Fibroblast of villous mesenchyme (primary cell): ENCODE measurements around the gene TIAL1. TPM values are rescaled to one million over a fixed set of nuclear protein-coding genes. Genes with fewer than 3 reads are reported as not detected.
"Not testable (repeated sequence)": the region's sequence is repeated elsewhere in the genome, so short reads cannot be mapped to it uniquely, and the experiment has no call there.

Source experiments
- DNase-seq: peaks from one replicate; pipeline ENCODE4 v3.0.0-alpha.2; 2010; ENCODE audit warnings: low read depth
- H3K4me3 ChIP-seq: 2 replicates; pipeline ENCODE4 v1.5.1; 2011; ENCODE audit warnings: low read depth, mild to moderate bottlenecking, low read length
- total RNA-seq: library from RNA; depleted of rRNA; stranded (reverse); fragments of >200 nt; gene quantifications from 2 replicates; pipeline ENCODE4 v1.2.3, GENCODE V29; 2012
- TF ChIP-seq, protein P1 (sequence below): IDR thresholded peaks from 2 replicates; pipeline ENCODE4 v1.5.1; 2012; ENCODE audit warnings: low read depth, mild to moderate bottlenecking, low read length; ENCODE audit not compliant: insufficient read depth

The TIAL1 gene
- total RNA-seq, 1 donor: 66.9 TPM

DNA sequence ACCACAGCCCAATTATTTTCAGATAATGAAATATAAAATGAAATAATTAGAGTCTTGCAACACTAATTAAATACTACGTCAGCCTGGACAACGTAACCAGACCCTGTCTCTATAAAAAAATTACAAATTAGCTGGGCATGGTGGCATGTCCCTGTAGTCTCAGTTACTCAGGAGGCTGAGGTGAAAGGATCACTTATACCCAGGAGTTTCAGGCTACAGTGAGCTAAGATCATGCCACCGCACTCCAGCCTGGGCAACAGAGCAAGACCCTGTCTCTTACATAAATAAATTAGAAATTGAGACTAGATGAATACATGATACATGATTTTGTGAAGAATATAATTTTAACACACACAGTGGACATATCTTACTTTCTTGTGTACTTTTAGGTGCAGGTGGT lies 18.4 kb downstream of the TIAL1 start:
- H3K4me3 ChIP-seq: no peak overlapping the region
- TF ChIP-seq, protein P1, sequence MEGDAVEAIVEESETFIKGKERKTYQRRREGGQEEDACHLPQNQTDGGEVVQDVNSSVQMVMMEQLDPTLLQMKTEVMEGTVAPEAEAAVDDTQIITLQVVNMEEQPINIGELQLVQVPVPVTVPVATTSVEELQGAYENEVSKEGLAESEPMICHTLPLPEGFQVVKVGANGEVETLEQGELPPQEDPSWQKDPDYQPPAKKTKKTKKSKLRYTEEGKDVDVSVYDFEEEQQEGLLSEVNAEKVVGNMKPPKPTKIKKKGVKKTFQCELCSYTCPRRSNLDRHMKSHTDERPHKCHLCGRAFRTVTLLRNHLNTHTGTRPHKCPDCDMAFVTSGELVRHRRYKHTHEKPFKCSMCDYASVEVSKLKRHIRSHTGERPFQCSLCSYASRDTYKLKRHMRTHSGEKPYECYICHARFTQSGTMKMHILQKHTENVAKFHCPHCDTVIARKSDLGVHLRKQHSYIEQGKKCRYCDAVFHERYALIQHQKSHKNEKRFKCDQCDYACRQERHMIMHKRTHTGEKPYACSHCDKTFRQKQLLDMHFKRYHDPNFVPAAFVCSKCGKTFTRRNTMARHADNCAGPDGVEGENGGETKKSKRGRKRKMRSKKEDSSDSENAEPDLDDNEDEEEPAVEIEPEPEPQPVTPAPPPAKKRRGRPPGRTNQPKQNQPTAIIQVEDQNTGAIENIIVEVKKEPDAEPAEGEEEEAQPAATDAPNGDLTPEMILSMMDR: no peak
- no peak for DNase-seq

DNA sequence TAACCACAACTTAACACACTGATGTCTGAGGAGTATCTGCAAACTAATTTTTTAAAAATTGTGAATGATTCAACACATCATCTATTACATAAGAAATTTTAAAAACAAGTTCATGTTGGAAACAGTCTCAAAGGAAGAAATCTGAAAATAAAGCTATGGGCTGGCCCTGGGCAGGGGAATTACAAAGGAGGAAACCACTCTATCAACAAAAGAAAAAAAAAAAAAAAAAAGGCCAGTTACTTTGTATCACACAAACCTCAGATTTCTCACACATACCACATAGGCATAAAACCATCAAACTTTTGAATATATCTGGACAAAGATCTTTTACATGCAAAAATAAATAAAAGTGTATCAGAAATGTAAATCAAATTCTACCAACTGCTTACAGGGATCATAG lies 20.8 kb downstream of the TIAL1 start:
- TF ChIP-seq, protein P1: no peak
- H3K4me3 ChIP-seq: no peak overlapping the region
- DNase-seq: no peak

DNA sequence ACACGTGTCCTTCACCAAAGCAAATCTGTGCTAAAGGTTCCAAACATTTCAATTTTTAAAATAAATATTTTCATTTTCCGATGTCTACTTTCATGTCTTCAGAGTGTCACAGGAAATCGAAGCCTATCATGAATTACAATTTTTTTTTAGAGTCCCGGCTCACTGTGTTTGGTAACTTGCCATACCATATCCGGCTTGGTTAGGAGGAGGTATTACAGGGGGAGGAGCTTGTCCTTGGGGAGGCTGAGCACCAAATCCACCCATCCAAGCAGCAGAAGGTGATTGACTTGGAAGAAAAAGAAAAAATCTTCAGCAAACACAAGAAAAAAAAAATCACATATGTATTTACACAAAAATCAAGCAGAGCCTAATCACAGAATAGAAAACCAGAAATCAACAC lies 21.3 kb downstream of the TIAL1 start:
- no peak overlapping the region for H3K4me3 ChIP-seq
- no peak for DNase-seq
- TF ChIP-seq, protein P1: no peak

DNA sequence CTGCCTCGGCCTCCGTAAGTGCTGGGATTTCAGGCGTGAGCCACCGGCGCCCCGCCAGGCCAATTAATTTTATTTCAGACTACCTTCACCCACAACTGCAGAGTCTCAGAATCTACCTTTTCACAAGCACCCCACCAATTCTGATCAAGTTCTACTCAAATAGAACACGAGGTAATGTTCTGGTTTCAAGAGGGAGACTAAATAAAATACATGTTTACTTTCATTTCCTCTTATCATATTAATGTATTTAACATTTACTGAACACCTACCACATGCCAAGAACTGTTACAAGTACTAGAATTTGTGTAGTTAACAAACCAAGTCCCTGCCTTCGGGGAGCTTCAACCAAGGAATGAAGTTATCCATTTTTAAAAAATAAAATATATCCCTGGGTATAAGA lies 28.8 kb downstream of the TIAL1 start:
- no peak overlapping the region for H3K4me3 ChIP-seq
- TF ChIP-seq, protein P1: no peak
- DNase-seq: no peak

DNA sequence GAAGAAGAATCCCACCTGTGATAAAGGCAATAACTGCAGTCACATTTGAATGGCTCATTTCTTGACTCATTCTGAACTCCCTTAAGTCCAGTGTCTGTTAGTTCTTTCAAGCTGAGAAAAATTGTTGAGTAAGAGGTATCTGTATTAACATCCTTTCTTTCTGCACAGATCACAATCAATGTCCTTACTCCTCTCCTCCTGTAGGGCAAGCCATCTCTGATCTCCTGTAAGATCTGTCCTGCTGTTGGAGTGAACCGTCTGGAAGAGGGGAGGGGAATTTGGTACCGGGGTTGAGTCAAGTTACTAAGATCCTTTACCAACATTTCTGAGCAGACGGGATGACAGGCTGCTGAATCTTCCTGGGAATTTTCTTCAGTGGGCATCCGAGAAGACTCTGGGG lies 34.7 kb downstream of the TIAL1 start:
- TF ChIP-seq, protein P1: no peak
- H3K4me3 ChIP-seq: no peak overlapping the region
- no peak for DNase-seq

GRCh38 chr10:119559511-119559910 lies 37.3 kb downstream of the TIAL1 start:
- not testable (repeated sequence) for DNase-seq, H3K4me3 ChIP-seq

- not testable (repeated sequence) for H3K4me3 ChIP-seq, DNase-seq
Observed at GRCh38 chr10:119556081-119556480, 40.7 kb downstream of the TIAL1 start.

GRCh38 chr10:119555178-119555784 lies 41.5 kb downstream of the TIAL1 start:
- TF ChIP-seq, protein P1: no peak
- no peak overlapping the region for H3K4me3 ChIP-seq
- no peak for DNase-seq
